ENCODE results near the gene CHIA.

- TF ChIP-seq, protein P1, sequence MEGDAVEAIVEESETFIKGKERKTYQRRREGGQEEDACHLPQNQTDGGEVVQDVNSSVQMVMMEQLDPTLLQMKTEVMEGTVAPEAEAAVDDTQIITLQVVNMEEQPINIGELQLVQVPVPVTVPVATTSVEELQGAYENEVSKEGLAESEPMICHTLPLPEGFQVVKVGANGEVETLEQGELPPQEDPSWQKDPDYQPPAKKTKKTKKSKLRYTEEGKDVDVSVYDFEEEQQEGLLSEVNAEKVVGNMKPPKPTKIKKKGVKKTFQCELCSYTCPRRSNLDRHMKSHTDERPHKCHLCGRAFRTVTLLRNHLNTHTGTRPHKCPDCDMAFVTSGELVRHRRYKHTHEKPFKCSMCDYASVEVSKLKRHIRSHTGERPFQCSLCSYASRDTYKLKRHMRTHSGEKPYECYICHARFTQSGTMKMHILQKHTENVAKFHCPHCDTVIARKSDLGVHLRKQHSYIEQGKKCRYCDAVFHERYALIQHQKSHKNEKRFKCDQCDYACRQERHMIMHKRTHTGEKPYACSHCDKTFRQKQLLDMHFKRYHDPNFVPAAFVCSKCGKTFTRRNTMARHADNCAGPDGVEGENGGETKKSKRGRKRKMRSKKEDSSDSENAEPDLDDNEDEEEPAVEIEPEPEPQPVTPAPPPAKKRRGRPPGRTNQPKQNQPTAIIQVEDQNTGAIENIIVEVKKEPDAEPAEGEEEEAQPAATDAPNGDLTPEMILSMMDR (IDR thresholded peaks at IDR 0.05; ENCODE audit: extremely low read depth in 1 of 2, insufficient read depth in 1 of 2, low read depth in 1 of 2, low read length in 2 of 2) = no peak
- no peak for TF ChIP-seq EZH2 (IDR thresholded peaks at IDR 0.05; ENCODE audit: borderline replicate concordance, low read depth, low read length, severe bottlenecking)
- no peak for TF ChIP-seq POLR2AphosphoS5 (IDR thresholded peaks at IDR 0.05; ENCODE audit: insufficient read depth, low read depth, low read length)
- TF ChIP-seq POLR2A (IDR thresholded peaks at IDR 0.05; ENCODE audit: low read depth, low read length) = no peak
Measured at GRCh38 chr1:111358964-111359363, 68.3 kb downstream of the CHIA start.
